Esophagus muscularis mucosa (tissue), 3 donors: ENCODE data around the gene TNFRSF19.

Source experiments
- EP300 ChIP-seq: sonication (generic); formaldehyde crosslinking; IDR thresholded peaks from one replicate; pipeline ENCODE4 v1.6.1; 2017; ENCODE audit warnings: antibody characterized with exemption
- TF ChIP-seq, protein P1 (sequence below), 3 experiments: fragments of 200-600 bp in 2 of 3; fragments of 450-650 bp in 1 of 3; sonication (generic) in 2 of 3; IDR thresholded peaks; one replicate each; pipeline ENCODE4 v1.5.1; 2017 to 2019; ENCODE audit warnings: antibody characterized with exemption in 3 of 3, mild to moderate bottlenecking in 2 of 3, moderate library complexity in 1 of 3

DNA sequence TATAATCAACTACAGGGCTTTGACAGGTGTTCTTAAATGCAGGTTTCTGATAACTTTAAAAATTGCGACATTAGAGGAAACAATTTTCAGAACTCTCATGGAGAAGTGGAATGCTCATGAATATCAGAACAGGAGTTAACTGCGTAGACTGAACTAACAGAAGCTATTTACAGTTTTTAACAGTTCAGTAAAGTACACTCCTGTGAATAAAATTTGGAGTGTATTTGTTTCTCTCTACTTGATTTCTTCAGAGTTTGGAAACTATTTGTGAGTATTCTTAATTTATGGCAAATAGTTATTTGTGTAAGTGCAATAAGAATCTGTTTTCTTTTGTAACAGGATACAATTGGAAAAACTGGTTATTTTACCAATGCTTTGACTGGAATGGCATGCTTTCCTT is 114.4 kb downstream of the TNFRSF19 start:
- TF ChIP-seq, protein P1, sequence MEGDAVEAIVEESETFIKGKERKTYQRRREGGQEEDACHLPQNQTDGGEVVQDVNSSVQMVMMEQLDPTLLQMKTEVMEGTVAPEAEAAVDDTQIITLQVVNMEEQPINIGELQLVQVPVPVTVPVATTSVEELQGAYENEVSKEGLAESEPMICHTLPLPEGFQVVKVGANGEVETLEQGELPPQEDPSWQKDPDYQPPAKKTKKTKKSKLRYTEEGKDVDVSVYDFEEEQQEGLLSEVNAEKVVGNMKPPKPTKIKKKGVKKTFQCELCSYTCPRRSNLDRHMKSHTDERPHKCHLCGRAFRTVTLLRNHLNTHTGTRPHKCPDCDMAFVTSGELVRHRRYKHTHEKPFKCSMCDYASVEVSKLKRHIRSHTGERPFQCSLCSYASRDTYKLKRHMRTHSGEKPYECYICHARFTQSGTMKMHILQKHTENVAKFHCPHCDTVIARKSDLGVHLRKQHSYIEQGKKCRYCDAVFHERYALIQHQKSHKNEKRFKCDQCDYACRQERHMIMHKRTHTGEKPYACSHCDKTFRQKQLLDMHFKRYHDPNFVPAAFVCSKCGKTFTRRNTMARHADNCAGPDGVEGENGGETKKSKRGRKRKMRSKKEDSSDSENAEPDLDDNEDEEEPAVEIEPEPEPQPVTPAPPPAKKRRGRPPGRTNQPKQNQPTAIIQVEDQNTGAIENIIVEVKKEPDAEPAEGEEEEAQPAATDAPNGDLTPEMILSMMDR (IDR thresholded peaks at IDR 0.05), result no peak
- TF ChIP-seq EP300, result no peak
